HepG2 (cell line): ENCODE data around the gene RAPGEF6. TPM values are rescaled to one million over a fixed set of nuclear protein-coding genes. Genes with fewer than 3 reads are reported as not detected.

ENCODE experiments used
- ATAC-seq: fragments of 200-7000 bp; cut with Tn5 transposase; 3 replicates; pipeline ENCODE4 v1.9.1; 2020; ENCODE audit warnings: mild to moderate bottlenecking, moderate library complexity
- BruUV-seq: library from RNA; stranded (reverse); fragments of 400-500 nt; replicated peaks from 2 replicates; lab custom pipeline; 2021; lab: Mats Ljungman, UMichigan
- CTCF ChIA-PET: fragments of 300-600 bp; formaldehyde crosslinking; extraction: SDS; loops from one replicate; lab custom pipeline; 2021; ENCODE audit warnings: low total read pairs, inconsistent platforms, low intra/inter-chr PET ratio; lab: Yijun Ruan, JAX
- POLR2A ChIA-PET: fragments of 350-600 bp; sonication (Branson Sonifier 250); formaldehyde crosslinking; loops from one replicate; lab custom pipeline; 2020; ENCODE audit warnings: antibody characterized with exemption, inconsistent platforms; lab: Yijun Ruan, JAX
- DNase-seq: peaks from one replicate; pipeline ENCODE4 v3.0.0-alpha.2; 2015; ENCODE audit warnings: low spot score
- FAIRE-seq: peaks from 3 replicates; lab custom pipeline; 2011; peaks lifted over from hg19 to GRCh38; lab: Jason Lieb, UNC
- H2AFZ ChIP-seq: one replicate; pipeline ENCODE4 v1.6.1; 2011; ENCODE audit warnings: low read length, inconsistent platforms
- H3K27ac ChIP-seq: fragments of 300-600 bp; 3 replicates; pipeline ENCODE4 v1.8.0; 2011; ENCODE audit warnings: mixed run types, mild to moderate bottlenecking, mixed read lengths, low read length, inconsistent platforms; ENCODE audit not compliant: insufficient read depth; ENCODE audit errors: extremely low read length
- H3K27me3 ChIP-seq, 2 experiments: fragments of 200-600 bp in 1 of 2; 2 replicates in 1 of 2; 3 replicates in 1 of 2; pipeline versions ENCODE4 v1.6.0 to v1.8.0; 2011; ENCODE audit warnings: low read length in 2 of 2, mild to moderate bottlenecking in 2 of 2, moderate library complexity in 2 of 2, inconsistent platforms in 1 of 2; ENCODE audit not compliant: insufficient read depth in 2 of 2, control insufficient read depth in 1 of 2
- H3K36me3 ChIP-seq, 2 experiments: fragments of 200-600 bp in 1 of 2; replicated peaks in 1 of 2; 2 replicates in 1 of 2; 3 replicates in 1 of 2; pipeline versions ENCODE4 v1.5.1 to v1.8.0; 2011; ENCODE audit warnings: low read length in 2 of 2, inconsistent platforms in 1 of 2; ENCODE audit not compliant: insufficient read depth in 2 of 2, control insufficient read depth in 1 of 2
- H3K4me1 ChIP-seq: 2 replicates; pipeline ENCODE4 v1.5.1; 2012; ENCODE audit warnings: low read length, inconsistent platforms; ENCODE audit not compliant: insufficient read depth
- H3K4me2 ChIP-seq: 2 replicates; pipeline ENCODE4 v1.6.0; 2011; ENCODE audit warnings: low read depth, low read length, inconsistent platforms
- H3K4me3 ChIP-seq, 3 experiments: fragments of 200-600 bp in 1 of 3; sonication (generic), shearing (Covaris generic) in 1 of 3; replicated peaks in 1 of 3; 2 replicates each; pipeline ENCODE4 v1.5.1; 2011 to 2016; ENCODE audit warnings: low read length in 3 of 3, inconsistent platforms in 2 of 3, low read depth in 2 of 3, mild to moderate bottlenecking in 2 of 3, control low read depth in 1 of 3, mixed read lengths in 1 of 3; ENCODE audit not compliant: insufficient read depth in 1 of 3
- H3K79me2 ChIP-seq: one replicate; pipeline ENCODE4 v1.6.1; 2011; ENCODE audit warnings: low read length, inconsistent platforms; ENCODE audit not compliant: insufficient read depth
- H3K9ac ChIP-seq: 2 replicates; pipeline ENCODE4 v1.6.0; 2011; ENCODE audit warnings: mild to moderate bottlenecking, low read depth, low read length, inconsistent platforms; ENCODE audit not compliant: insufficient read depth
- H3K9me3 ChIP-seq: 2 replicates; pipeline ENCODE4 v1.5.1; 2012; ENCODE audit warnings: mild to moderate bottlenecking, low read length
- H4K20me1 ChIP-seq: 2 replicates; pipeline ENCODE4 v1.6.0; 2011; ENCODE audit warnings: inconsistent platforms, mild to moderate bottlenecking, low read length, moderate library complexity; ENCODE audit not compliant: insufficient read depth
- CBX2 ChIP-seq, 2 experiments: fragments of 200-600 bp in 1 of 2; sonication (generic); formaldehyde crosslinking in 1 of 2; IDR thresholded peaks; 2 replicates each; pipeline versions ENCODE4 v1.7.0 to v1.8.1; 2018 to 2022; ENCODE audit warnings: low read depth in 2 of 2, low read length in 1 of 2, mild to moderate bottlenecking in 1 of 2, missing genetic modification reagents in 1 of 2
- EED ChIP-seq: sonication (generic); formaldehyde crosslinking; IDR thresholded peaks from 2 replicates; pipeline ENCODE4 v1.5.0; 2020; ENCODE audit warnings: mild to moderate bottlenecking, missing genetic modification reagents
- ISL2 ChIP-seq: sonication (generic); formaldehyde crosslinking; IDR thresholded peaks from 2 replicates; pipeline ENCODE4 v1.5.0; 2020; ENCODE audit warnings: missing genetic modification reagents
- MEIS2 ChIP-seq: sonication (generic); formaldehyde crosslinking; IDR thresholded peaks from 2 replicates; pipeline ENCODE4 v1.9.0; 2021; ENCODE audit warnings: mild to moderate bottlenecking, missing genetic modification reagents
- POLR2AphosphoS5 ChIP-seq: IDR thresholded peaks from 2 replicates; pipeline ENCODE4 v1.6.1; 2012; ENCODE audit warnings: low read depth, low read length
- PPARG ChIP-seq: conservative IDR thresholded peaks from 2 replicates; pipeline ENCODE4 v1.6.1; 2016; ENCODE audit warnings: missing biosample characterization, missing genetic modification reagents
- TRAFD1 ChIP-seq: sonication (generic); formaldehyde crosslinking; IDR thresholded peaks from 2 replicates; pipeline ENCODE4 v1.5.1; 2020; ENCODE audit warnings: missing genetic modification reagents, mild to moderate bottlenecking, borderline replicate concordance
- ZSCAN21 ChIP-seq: sonication (generic); formaldehyde crosslinking; IDR thresholded peaks from 2 replicates; pipeline ENCODE4 v1.8.0; 2022; ENCODE audit warnings: mild to moderate bottlenecking, missing genetic modification reagents, moderate library complexity, borderline replicate concordance
- WGBS: methylation state at CpG from one replicate; pipeline ENCODE4 v1.1.6; 2017; ENCODE audit warnings: low lambda C conversion rate; 5-methylcytosine and 5-hydroxymethylcytosine counted together
- in situ Hi-C: cut with HindIII; loops from 2 replicates; pipeline ENCODE4 v1.10.0; 2017; ENCODE audit warnings: low pct_unique_long_range_greater_than_20kb; ENCODE audit not compliant: extremely low pct_ligation_motif_present
- intact Hi-C: fragments of 100-400 bp; cut with micrococcal nuclease; formaldehyde crosslinking; loops from one replicate; pipeline ENCODE4 v1.10.0; 2022; ENCODE audit not compliant: unreplicated experiment
- polyA plus RNA-seq, 8 experiments: library from polyadenylated mRNA; depleted of rRNA in 3 of 8; stranded (reverse) in 7 of 8; unstranded in 1 of 8; fragments of >200 nt; fragmentation: Illumina TruSeq in 4 of 8; extraction: Trizol in 4 of 8; gene quantifications; 2 replicates each; pipeline versions ENCODE4 v1.2.1 to v1.2.3, GENCODE V29; 2011 to 2016; ENCODE audit warnings: low read depth in 4 of 8, missing spikeins in 1 of 8, mixed read lengths in 1 of 8; ENCODE audit not compliant: insufficient read depth in 1 of 8
- total RNA-seq, 5 experiments: library from RNA; depleted of rRNA; stranded (reverse); fragments of >200 nt; fragmentation: Illumina TruSeq; extraction: Trizol; gene quantifications; 2 replicates each; pipeline ENCODE4 v1.2.3, GENCODE V29; 2016; ENCODE audit warnings: low read depth in 1 of 5
- TF ChIP-seq, protein P1 (sequence below): sonication (generic); formaldehyde crosslinking; IDR thresholded peaks from 2 replicates; pipeline ENCODE4 v1.4.0; 2020; ENCODE audit warnings: missing genetic modification reagents

Gene RAPGEF6
- total and polyA plus RNA-seq, 2 of the 13 experiments (the other 11 are each of a cell fraction or from before 2014, with no cell fraction given) = 7.7 to 24.6 TPM

DNA sequence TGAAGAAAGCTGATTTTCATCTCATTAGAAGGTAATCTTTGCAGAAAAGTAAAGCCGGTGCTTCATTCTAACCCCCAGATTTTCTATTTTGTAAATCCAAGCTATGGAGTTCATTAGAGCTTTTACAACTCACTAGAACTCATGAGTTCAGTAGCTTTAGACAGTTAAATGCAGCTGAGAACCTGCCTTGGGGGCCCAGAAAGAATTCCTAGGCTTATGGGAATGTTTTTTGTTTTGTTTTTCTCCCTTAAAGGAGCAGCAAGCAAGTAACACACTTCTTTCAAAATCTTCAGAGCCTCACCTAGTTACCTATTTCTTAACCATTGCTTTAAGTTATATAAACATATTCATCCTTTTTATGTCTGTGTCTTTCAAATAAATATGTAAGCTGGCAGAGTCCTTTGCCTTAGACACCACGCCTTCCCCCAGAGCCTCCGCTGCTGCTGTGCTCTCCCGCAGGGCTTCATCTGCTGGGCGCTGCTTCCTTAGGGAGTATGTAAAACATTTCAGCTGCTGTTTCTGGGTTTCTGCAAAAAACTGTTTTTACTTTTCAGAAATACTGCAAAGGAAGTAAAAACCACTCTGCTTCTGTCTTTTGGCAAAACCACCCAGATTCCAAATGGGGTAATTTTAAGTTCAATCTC, 238.3 kb downstream of the RAPGEF6 start (continued):
- TF ChIP-seq TRAFD1 (no peak), PPARG (CRISPR knock-in tag) (no peak)
- TF ChIP-seq, protein P1, sequence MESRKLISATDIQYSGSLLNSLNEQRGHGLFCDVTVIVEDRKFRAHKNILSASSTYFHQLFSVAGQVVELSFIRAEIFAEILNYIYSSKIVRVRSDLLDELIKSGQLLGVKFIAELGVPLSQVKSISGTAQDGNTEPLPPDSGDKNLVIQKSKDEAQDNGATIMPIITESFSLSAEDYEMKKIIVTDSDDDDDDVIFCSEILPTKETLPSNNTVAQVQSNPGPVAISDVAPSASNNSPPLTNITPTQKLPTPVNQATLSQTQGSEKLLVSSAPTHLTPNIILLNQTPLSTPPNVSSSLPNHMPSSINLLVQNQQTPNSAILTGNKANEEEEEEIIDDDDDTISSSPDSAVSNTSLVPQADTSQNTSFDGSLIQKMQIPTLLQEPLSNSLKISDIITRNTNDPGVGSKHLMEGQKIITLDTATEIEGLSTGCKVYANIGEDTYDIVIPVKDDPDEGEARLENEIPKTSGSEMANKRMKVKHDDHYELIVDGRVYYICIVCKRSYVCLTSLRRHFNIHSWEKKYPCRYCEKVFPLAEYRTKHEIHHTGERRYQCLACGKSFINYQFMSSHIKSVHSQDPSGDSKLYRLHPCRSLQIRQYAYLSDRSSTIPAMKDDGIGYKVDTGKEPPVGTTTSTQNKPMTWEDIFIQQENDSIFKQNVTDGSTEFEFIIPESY (CRISPR knock-in tag) = no peak

DNA sequence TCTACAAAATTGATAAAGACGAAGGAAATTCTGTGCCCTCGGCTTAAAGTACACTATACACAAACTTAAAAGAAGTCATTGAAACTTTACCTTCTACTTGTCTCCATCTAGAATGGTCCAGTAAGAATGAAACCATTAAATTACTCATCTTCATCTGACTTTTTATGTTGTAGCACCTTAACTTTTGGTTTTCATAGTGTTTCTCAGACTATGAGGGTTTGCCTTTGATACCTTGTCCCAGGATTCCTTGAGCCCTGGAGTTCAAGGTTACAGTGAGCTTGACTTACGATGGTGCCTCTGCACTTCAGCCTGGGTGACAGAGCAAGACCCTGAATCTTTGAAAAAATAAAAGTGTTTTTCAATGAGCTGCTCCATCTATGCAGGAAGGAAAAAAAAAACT, 239.0 kb downstream of the RAPGEF6 start:
- Histone ChIP-seq H3K27ac (no peak overlapping the region), H3K9ac (no peak overlapping the region), H3K4me2 (no peak overlapping the region), H3K79me2 (no peaks in the 10 kb centered on the region), H3K36me3 (peaks cover 9 to 40% of the 10 kb centered on the region in 2 experiments), H3K4me1 (peaks cover 8% of the 10 kb centered on the region; the same call in 1 of the 2 replicates), H3K27me3 (no peaks in the 10 kb centered on the region), H3K9me3 (no peaks in the 10 kb centered on the region), H4K20me1 (no peaks in the 10 kb centered on the region), H2AFZ (no peak overlapping the region), H3K4me3 (no peak overlapping the region)
- no peak for DNase-seq
- no peak for FAIRE-seq
- in situ Hi-C loops = loop anchor here (25.0 kb wide), 1 partner anchor 509 kb away; no protein-coding TSS in a partner anchor
- ChIA-PET POLR2A (no interaction called here), CTCF (no interaction called here)
- intact Hi-C loops = no loop called here
- TF ChIP-seq MEIS2 (CRISPR knock-in tag) (no peak), EED (CRISPR knock-in tag) (no peak), ISL2 (CRISPR knock-in tag) (no peak), CBX2 (IDR thresholded peaks at IDR 0.05; ENCODE audit: low read depth, low read length) (no peak), CBX2 (CRISPR knock-in tag; IDR thresholded peaks at IDR 0.05; ENCODE audit: low read depth) (no peak), POLR2AphosphoS5 (no peak), ZSCAN21 (no peak)
- 94% methylated on average over 3 of the region's 3 CpGs for WGBS
- ATAC-seq = no peak
- no TSS peak for BruUV-seq
